Esophagus muscularis mucosa (tissue), 4 donors: ENCODE results near the gene HES4.

ENCODE experiments used
- CTCF ChIP-seq, 3 experiments: fragments of 200-600 bp in 2 of 3; fragments of 450-650 bp in 1 of 3; sonication (generic) in 2 of 3; IDR thresholded peaks; one replicate each; pipeline ENCODE4 v1.5.1; 2017 to 2019; ENCODE audit warnings: antibody characterized with exemption in 3 of 3, mild to moderate bottlenecking in 2 of 3, moderate library complexity in 1 of 3
- EP300 ChIP-seq: sonication (generic); formaldehyde crosslinking; IDR thresholded peaks from one replicate; pipeline ENCODE4 v1.6.1; 2017; ENCODE audit warnings: antibody characterized with exemption
- POLR2A ChIP-seq: fragments of 450-650 bp; IDR thresholded peaks from one replicate; pipeline ENCODE4 v1.6.1; 2017; ENCODE audit warnings: antibody characterized with exemption, moderate library complexity, mild to moderate bottlenecking, low read depth
- POLR2AphosphoS5 ChIP-seq, 2 donors: sonication (generic); formaldehyde crosslinking; IDR thresholded peaks; one replicate each; pipeline ENCODE4 v1.6.1; 2017; ENCODE audit warnings: antibody characterized with exemption in 2 of 2

GRCh38 chr1:1027791-1028190 is 27.9 kb upstream of the HES4 start:
- TF ChIP-seq CTCF (IDR thresholded peaks at IDR 0.05) (no peak), POLR2A (no peak), EP300 (no peak), POLR2AphosphoS5 (IDR thresholded peaks at IDR 0.05) (no peak)
